Endothelial cell of umbilical vein (primary cell): ENCODE data around the gene MRTO4. TPM values are rescaled to one million over a fixed set of nuclear protein-coding genes. Genes with fewer than 3 reads are reported as not detected.

Source experiments
- BruUV-seq: library from RNA; stranded (reverse); fragments of 400-500 nt; replicated peaks from 2 replicates; lab custom pipeline; 2021; lab: Mats Ljungman, UMichigan
- CTCF ChIA-PET: fragments of 300-600, 350-600 bp; sonication (Branson Sonifier 250); formaldehyde crosslinking; loops from one replicate; lab custom pipeline; 2021; ENCODE audit warnings: antibody characterized with exemption, inconsistent platforms; lab: Charles Lee
- POLR2A ChIA-PET: fragments of 300-600, 350-600 bp; sonication (Branson Sonifier 250); formaldehyde crosslinking; loops from one replicate; lab custom pipeline; 2021; ENCODE audit warnings: antibody characterized with exemption, inconsistent platforms; lab: Charles Lee
- DNase-seq: peaks from one replicate; pipeline ENCODE4 v3.0.0-alpha.2; 2011; ENCODE audit warnings: low read depth, low spot score
- FAIRE-seq: peaks from 2 replicates; lab custom pipeline; 2011; peaks lifted over from hg19 to GRCh38; lab: Jason Lieb, UNC
- H2AFZ ChIP-seq: 2 replicates; pipeline ENCODE4 v1.6.0; 2012; ENCODE audit warnings: low read depth, low read length, control low read depth, inconsistent platforms
- H3K27ac ChIP-seq: 2 replicates; pipeline ENCODE4 v1.5.1; 2011; ENCODE audit warnings: low read depth, mild to moderate bottlenecking, control low read depth, low read length, moderate library complexity; ENCODE audit not compliant: insufficient read depth
- H3K27me3 ChIP-seq, 2 experiments: 2 replicates each; pipeline versions ENCODE4 v1.6.0 to v1.6.1; 2011; ENCODE audit warnings: low read length in 2 of 2, mixed read lengths in 1 of 2; ENCODE audit not compliant: control insufficient read depth in 2 of 2, insufficient read depth in 2 of 2
- H3K36me3 ChIP-seq, 2 experiments: 2 replicates in 1 of 2; 3 replicates in 1 of 2; pipeline ENCODE4 v1.5.1; 2011; ENCODE audit warnings: low read length in 2 of 2, mild to moderate bottlenecking in 1 of 2, moderate library complexity in 1 of 2; ENCODE audit not compliant: control insufficient read depth in 2 of 2, insufficient read depth in 2 of 2; ENCODE audit errors: extremely low read depth in 1 of 2
- H3K4me1 ChIP-seq: 3 replicates; pipeline ENCODE4 v1.5.1; 2011; ENCODE audit warnings: mild to moderate bottlenecking, low read length; ENCODE audit not compliant: control insufficient read depth, insufficient read depth; ENCODE audit errors: extremely low read depth
- H3K4me2 ChIP-seq: 2 replicates; pipeline ENCODE4 v1.6.1; 2011; ENCODE audit warnings: low read length, control low read depth, mixed read lengths; ENCODE audit not compliant: insufficient read depth
- H3K4me3 ChIP-seq, 3 experiments: fragments of 200-600 bp in 1 of 3; sonication (generic), shearing (Covaris generic) in 1 of 3; replicated peaks in 1 of 3; 2 replicates each; pipeline ENCODE4 v1.5.1; 2011 to 2016; ENCODE audit warnings: control low read depth in 3 of 3, low read length in 3 of 3, mild to moderate bottlenecking in 2 of 3, inconsistent platforms in 1 of 3, low read depth in 1 of 3, moderate library complexity in 1 of 3; ENCODE audit not compliant: insufficient read depth in 1 of 3
- H3K79me2 ChIP-seq: 2 replicates; pipeline ENCODE4 v1.6.0; 2012; ENCODE audit warnings: low read length, inconsistent platforms; ENCODE audit not compliant: control insufficient read depth, insufficient read depth
- H3K9ac ChIP-seq: replicated peaks from 2 replicates; pipeline ENCODE3; 2011; ENCODE audit warnings: low read length, control low read depth; ENCODE audit not compliant: insufficient read depth; ENCODE audit errors: extremely low read depth
- H3K9me1 ChIP-seq: replicated peaks from 3 replicates; pipeline ENCODE4 v1.6.0; 2011; ENCODE audit warnings: mild to moderate bottlenecking, low read length; ENCODE audit not compliant: control insufficient read depth, insufficient read depth; ENCODE audit errors: extremely low read depth
- H3K9me3 ChIP-seq: replicated peaks from 2 replicates; pipeline ENCODE4 v1.5.1; 2012; ENCODE audit warnings: low read length, inconsistent platforms; ENCODE audit not compliant: control insufficient read depth, insufficient read depth
- H4K20me1 ChIP-seq: replicated peaks from 2 replicates; pipeline ENCODE3; 2011; ENCODE audit warnings: mild to moderate bottlenecking, low read length; ENCODE audit not compliant: control insufficient read depth, insufficient read depth; ENCODE audit errors: extremely low read depth
- CTCF ChIP-seq, 2 donors: IDR thresholded peaks; 1 replicate in 1 of 2; 2 replicates in 1 of 2; pipeline ENCODE4 v1.5.1; 2011; ENCODE audit warnings: low read length in 2 of 2, mild to moderate bottlenecking in 2 of 2, moderate library complexity in 2 of 2, control low read depth in 1 of 2, inconsistent platforms in 1 of 2, low read depth in 1 of 2; ENCODE audit not compliant: insufficient read depth in 1 of 2; ENCODE audit errors: extremely low read depth in 1 of 2
- EZH2 ChIP-seq: IDR thresholded peaks from 2 replicates; pipeline ENCODE4 v1.6.1; 2012; ENCODE audit warnings: borderline replicate concordance, low read depth, mild to moderate bottlenecking, moderate library complexity, low read length, inconsistent platforms; ENCODE audit not compliant: severe bottlenecking
- FOS ChIP-seq: IDR thresholded peaks from 2 replicates; pipeline ENCODE4 v1.6.1; 2011; ENCODE audit warnings: mild to moderate bottlenecking, low read length, moderate library complexity, borderline replicate concordance; ENCODE audit not compliant: insufficient read depth
- GATA2 ChIP-seq: IDR thresholded peaks from 2 replicates; pipeline ENCODE4 v1.7.0; 2011; ENCODE audit warnings: low read depth, mild to moderate bottlenecking, moderate library complexity, mixed read lengths, low read length; ENCODE audit not compliant: insufficient read length, insufficient read depth
- JUN ChIP-seq: IDR thresholded peaks from 2 replicates; pipeline ENCODE4 v1.6.1; 2011; ENCODE audit warnings: borderline replicate concordance, low read depth; ENCODE audit not compliant: insufficient read length, insufficient read depth
- MAX ChIP-seq: IDR thresholded peaks from 2 replicates; pipeline ENCODE4 v1.6.1; 2011; ENCODE audit not compliant: insufficient read depth, insufficient read length
- MYC ChIP-seq: IDR thresholded peaks from one replicate; pipeline ENCODE4 v1.6.1; 2011; ENCODE audit warnings: mild to moderate bottlenecking, low read depth, low read length
- POLR2A ChIP-seq: IDR thresholded peaks from 2 replicates; pipeline ENCODE4 v1.6.1; 2012; ENCODE audit warnings: low read depth, mild to moderate bottlenecking, control low read depth, low read length
- POLR2AphosphoS5 ChIP-seq: IDR thresholded peaks from 2 replicates; pipeline ENCODE4 v1.6.1; 2012; ENCODE audit warnings: low read depth, mild to moderate bottlenecking, control low read depth, low read length, moderate library complexity; ENCODE audit not compliant: insufficient read depth
- dilution Hi-C: fragments of 300-500 bp; cut with MboI; formaldehyde crosslinking; loops from one replicate; pipeline ENCODE4 v1.15.0; 2019; ENCODE audit warnings: low sequenced_read_pairs; ENCODE audit not compliant: extremely low pct_ligation_motif_present
- intact Hi-C: fragments of 100-400 bp; cut with micrococcal nuclease; formaldehyde crosslinking; loops from one replicate; pipeline ENCODE4 v1.10.0; 2022
- polyA plus RNA-seq, 4 experiments: library from polyadenylated mRNA; depleted of rRNA in 3 of 4; stranded (reverse) in 3 of 4; unstranded in 1 of 4; fragments of >200 nt; gene quantifications; 2 replicates each; pipeline versions ENCODE4 v1.2.1 to v1.2.3, GENCODE V29; 2011 to 2012; ENCODE audit warnings: missing spikeins in 1 of 4
- total RNA-seq: library from RNA; stranded (reverse); gene quantifications from 2 replicates; pipeline ENCODE4 v1.2.3, GENCODE V29; 2021

The MRTO4 gene
- total and polyA plus RNA-seq, 2 donors (not counting 3 experiments of a cell fraction or from before 2014, with no cell fraction given), result 33.6 to 49.4 TPM

DNA sequence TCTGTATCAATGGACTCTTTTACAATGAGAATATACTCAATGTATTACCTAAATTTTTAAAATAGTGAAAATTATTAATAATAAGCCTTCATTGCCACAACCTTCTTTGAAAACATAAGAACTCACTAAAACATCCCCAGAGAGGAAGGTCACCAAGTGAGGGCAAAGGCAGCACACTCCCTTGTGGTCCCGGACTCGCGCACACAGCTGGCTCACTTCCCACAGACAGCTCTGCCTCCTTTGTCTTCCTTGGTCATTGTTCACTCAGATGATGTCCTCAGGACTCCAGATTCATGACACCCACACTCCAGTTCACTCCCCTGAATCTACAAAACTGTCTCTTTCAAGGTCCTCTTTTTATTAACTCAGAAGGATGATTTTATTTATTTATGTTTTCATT lies 22.4 kb upstream of the MRTO4 start:
- dilution Hi-C loops (no loop called here), intact Hi-C loops (no loop called here)
- FAIRE-seq, result no peak
- ChIA-PET CTCF (interaction anchor here (1.6 to 5.9 kb wide), 2 partner anchors 9 to 12 kb away, joined by 4 to 24 read pairs; no protein-coding TSS in a partner anchor), POLR2A (no interaction called here)
- Histone ChIP-seq H4K20me1 (no peaks in the 10 kb centered on the region), H3K27ac (no peak overlapping the region), H2AFZ (no peak overlapping the region), H3K36me3 (peaks cover 44 to 52% of the 10 kb centered on the region in 2 experiments), H3K4me2 (no peak overlapping the region), H3K9me3 (no peaks in the 10 kb centered on the region), H3K79me2 (no peaks in the 10 kb centered on the region), H3K27me3 (no peaks in the 10 kb centered on the region), H3K9me1 (no peaks in the 10 kb centered on the region), H3K9ac (no peak overlapping the region), H3K4me3 (no peak overlapping the region), H3K4me1 (no peaks in the 10 kb centered on the region)
- no TSS peak for BruUV-seq
- DNase-seq, result no peak
- TF ChIP-seq POLR2AphosphoS5, result no peak
- no peak for TF ChIP-seq JUN
- no peak for TF ChIP-seq FOS
- TF ChIP-seq CTCF (IDR thresholded peaks at IDR 0.05; ENCODE audit: extremely low read depth in 1 of 2, insufficient read depth in 1 of 2, low read depth in 1 of 2, low read length in 2 of 2), result no peak
- no peak for TF ChIP-seq MAX
- TF ChIP-seq EZH2, result no peak
- no peak for TF ChIP-seq MYC
- TF ChIP-seq POLR2A, result no peak
- TF ChIP-seq GATA2, result no peak
